HG03469 (cell line): ENCODE data around the gene DNPH1.

Experiments used
- ATAC-seq: cut with Tn5 transposase; IDR thresholded peaks from one replicate; pipeline ENCODE4 v1.9.1; 2021; ENCODE audit warnings: mild to moderate bottlenecking, moderate library complexity, moderate number of reproducible peaks; ENCODE audit not compliant: unreplicated experiment

The DNPH1 gene

DNA sequence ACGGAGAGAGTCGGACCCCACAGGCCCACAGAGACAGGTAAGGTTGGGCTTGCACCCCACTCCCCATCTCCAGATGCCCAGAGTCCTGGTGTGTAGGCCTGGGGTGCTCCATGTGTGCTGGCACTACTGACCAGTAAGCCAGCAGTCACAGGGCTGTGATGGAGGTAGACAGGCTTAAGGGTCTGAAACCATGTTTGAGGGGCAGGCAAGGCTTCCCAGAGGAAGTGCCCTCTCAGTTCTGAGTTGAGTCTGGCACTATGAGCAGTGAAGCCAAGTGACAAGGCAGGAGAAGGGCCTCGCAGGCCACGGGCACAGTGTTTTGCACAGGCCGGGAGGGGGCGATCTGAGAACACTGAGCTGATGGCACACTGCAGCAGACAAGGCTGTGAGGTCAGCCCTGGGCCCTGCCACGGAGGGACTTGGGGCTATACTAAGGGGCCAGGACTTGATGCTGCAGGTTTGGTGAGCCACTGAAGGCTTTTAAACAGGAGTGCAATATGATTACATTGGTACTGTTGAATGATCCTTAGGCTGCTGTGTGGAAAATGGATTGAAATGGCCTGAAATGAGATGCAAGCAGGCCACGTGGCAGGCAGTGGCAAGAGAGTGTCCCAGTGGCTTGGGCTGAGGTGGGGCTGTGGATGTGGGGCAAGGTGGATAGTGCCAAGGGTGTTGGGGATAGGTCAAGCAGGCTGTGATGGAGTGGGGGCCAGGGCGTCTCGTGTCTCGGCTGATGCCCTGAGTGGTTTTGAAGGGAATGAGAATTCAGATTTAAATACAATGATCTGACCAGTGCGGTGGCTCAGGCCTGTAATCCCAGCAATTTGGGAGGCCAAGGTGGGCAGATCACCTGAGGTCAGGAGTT, 34.3 kb upstream of the DNPH1 start:
- no peak for ATAC-seq

- no peak for ATAC-seq
These were observed 33.6 kb upstream of the DNPH1 start for GRCh38 chr6:43262780-43263313.

- ATAC-seq, result no peak
These were observed 32.9 kb upstream of the DNPH1 start for GRCh38 chr6:43262000-43262779.

- ATAC-seq, result no peak
These were observed 31.9 kb upstream of the DNPH1 start for GRCh38 chr6:43261198-43261597.

- ATAC-seq, result no peak
These were observed 31.5 kb upstream of the DNPH1 start for GRCh38 chr6:43260791-43261190.

- ATAC-seq, result no peak
These were observed 29.8 kb upstream of the DNPH1 start for GRCh38 chr6:43258807-43259686.

GRCh38 chr6:43258180-43258579, 28.9 kb upstream of the DNPH1 start:
- ATAC-seq, result no peak

GRCh38 chr6:43257367-43258145, 28.3 kb upstream of the DNPH1 start:
- ATAC-seq, result no peak

DNA sequence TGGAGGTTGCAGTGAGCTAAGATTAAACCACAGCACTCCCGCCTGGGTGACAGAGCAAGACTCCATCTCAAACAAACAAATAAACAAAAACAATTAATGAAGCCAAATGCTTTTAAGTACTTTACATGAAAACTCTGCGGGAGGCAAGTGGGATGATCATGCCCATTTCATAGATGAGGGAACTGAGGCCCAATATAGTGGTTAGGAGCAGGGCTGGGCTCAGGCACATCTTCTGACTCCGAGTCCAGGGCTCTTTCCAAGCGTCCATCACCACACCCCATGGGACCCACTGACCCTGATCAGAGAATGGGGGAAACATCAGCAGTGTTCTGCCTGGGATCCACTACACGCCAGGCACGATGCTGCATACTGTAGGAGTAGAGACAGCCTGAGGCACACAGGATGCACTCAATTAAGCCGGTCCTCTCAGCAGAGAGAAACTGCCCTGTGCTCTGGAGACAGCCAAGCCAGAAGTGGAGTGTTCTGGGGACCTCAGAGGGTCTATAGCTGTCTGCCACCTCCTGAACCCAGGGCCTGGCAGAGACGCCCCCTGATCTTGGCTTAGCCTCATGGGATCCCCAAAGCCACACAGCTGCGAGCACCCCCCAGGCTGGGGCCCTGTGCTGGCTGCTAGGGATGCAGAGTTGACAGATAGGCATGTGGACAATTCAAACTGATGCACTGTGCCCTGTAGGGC, 27.5 kb upstream of the DNPH1 start:
- no peak for ATAC-seq

- no peak for ATAC-seq
These were observed 26.2 kb upstream of the DNPH1 start for GRCh38 chr6:43255408-43256054.

DNA sequence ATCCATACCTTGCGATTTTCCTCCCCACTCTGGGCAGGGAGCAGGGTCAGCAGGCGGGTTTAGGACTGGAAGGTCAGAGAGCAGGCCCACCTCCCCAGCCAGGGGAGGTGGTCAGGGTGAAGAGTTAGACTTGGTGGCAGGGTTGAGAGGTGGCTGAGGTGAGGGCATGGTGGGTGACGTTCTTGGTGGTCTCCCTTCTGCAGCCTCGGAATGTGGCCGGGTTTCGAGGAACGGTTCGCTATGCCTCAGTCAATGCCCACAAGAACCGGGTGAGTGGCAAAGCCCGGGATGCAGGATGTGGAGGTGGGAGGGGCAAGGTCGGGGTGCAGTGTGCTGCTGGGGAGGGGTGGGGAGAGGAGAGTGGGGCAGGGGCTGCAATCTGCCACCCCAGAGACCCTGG, 25.6 kb upstream of the DNPH1 start:
- no peak for ATAC-seq

GRCh38 chr6:43254138-43254817, 25.0 kb upstream of the DNPH1 start:
- ATAC-seq, result no peak

DNA sequence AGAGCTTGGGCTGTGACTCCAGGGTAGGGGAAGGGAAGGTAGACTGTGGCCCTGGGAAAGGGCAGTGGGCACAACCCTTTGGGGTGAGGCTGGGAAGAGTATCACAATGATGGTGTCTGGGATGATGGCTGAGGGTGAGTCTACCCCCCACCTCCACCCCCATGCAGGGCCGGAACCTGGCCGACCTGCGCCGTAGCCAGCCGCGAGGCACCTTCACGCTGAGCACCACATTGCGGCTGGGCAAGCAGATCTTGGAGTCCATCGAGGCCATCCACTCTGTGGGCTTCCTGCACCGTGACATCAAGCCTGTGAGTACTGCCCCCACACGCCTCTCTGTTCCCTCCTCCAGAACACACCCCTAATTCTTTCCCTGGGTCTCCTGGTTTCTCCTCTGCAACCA, 24.1 kb upstream of the DNPH1 start:
- no peak for ATAC-seq

DNA sequence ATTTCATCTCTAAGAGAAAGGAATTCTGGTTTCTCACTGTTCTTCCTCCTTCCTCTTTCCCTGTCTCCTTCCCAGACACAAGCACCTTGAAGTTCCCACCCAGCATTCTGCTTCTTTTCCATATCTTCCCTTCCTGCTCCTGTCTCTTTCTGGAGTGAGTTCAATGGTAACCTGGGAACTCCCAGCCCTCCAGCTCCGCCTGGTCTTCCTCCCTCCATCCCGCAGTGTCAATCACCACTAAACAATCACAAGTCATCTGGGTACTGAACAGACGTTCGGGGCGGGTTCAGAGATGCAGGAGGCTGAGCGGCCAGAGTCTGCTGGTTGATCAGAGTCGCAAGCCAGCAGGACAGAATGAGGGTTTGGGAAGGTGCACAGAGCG, 21.7 kb upstream of the DNPH1 start:
- ATAC-seq, result no peak

DNA sequence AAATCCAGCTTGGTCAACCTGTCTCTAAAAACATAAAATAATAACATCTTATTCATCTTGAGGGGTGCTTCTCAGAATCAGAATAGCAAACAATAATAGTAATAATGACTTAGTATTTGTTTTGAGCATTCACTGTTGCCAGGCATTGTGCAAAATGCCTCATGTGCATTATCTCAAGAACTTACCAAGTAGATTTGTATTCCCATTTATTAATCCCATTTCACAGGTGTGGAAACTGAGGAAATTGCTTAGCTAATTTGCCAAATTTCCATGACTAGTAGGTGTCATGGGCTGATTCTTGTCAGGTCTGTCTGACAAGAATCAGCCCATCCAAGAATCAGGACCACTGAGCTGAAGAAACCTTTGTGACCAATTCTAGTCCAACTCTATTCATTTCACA, 19.5 kb upstream of the DNPH1 start:
- ATAC-seq, result no peak

GRCh38 chr6:43248101-43248500, 18.8 kb upstream of the DNPH1 start:
- ATAC-seq, result no peak

DNA sequence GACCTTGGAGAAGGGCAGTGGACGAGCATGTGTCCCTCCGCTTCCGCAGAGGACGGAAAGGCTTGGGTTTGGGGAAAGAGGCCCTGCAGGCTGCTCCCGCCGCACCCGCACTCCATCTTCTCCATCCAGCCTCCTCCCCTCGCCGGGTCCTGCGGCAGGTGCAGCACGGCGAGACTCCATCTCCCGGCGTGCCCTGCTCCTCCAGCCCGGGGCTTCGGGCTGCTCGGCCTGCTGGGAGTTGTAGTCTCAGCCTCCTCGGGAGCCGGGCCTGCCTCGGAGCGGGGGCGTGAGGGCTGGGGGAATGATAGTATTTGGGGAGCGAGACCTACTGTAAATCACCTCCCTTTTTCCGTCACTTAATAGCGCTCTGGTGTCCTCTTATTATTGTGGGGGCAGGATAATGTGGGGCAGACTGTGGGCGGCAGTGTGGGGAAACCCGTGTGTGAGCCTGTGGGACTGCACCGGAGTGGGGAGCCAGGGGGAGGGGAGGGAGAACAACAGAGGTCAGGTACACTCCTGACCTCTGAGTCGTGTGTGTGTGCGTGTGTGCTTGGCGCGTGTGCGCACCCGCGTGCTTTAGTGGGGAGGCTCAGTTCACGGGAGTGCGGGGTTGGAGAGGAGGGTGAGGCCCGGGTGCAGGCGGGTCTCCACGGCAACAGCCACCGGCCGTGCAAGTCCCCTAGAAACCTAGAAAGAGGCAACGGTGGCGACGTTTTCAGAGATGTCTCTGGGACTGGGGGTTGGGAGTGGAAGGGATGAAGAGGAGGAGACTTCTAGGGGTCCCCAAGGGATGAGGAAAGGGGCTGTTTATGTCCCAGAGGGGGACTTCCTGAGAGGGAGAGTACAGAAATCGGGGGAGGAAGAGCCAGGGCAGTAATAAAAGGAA, 18.1 kb upstream of the DNPH1 start:
- ATAC-seq, result peak; percentile 68
